HG02763 (cell line): ENCODE measurements around the gene CHCHD3.

Experiments
- ATAC-seq: cut with Tn5 transposase; IDR thresholded peaks from one replicate; pipeline ENCODE4 v1.9.1; 2021; ENCODE audit warnings: mild to moderate bottlenecking, moderate library complexity; ENCODE audit not compliant: unreplicated experiment

Gene CHCHD3

GRCh38 chr7:132756484-132756990, 325.4 kb downstream of the CHCHD3 start:
- ATAC-seq = no peak

GRCh38 chr7:132755538-132756483, 326.1 kb downstream of the CHCHD3 start:
- ATAC-seq = no peak

- no peak for ATAC-seq
Measured at GRCh38 chr7:132752431-132752830, 329.5 kb downstream of the CHCHD3 start.

- no peak for ATAC-seq
Measured at GRCh38 chr7:132751244-132751647, 330.6 kb downstream of the CHCHD3 start.

- no peak for ATAC-seq
Measured at GRCh38 chr7:132750530-132751217, 331.2 kb downstream of the CHCHD3 start.

- no peak for ATAC-seq
Measured at GRCh38 chr7:132750096-132750495, 331.8 kb downstream of the CHCHD3 start.

- no peak for ATAC-seq
Measured at GRCh38 chr7:132745510-132745909, 336.4 kb downstream of the CHCHD3 start.

GRCh38 chr7:132743974-132744373, 337.9 kb downstream of the CHCHD3 start:
- ATAC-seq = no peak

- no peak for ATAC-seq
Measured at GRCh38 chr7:132742189-132742612, 339.7 kb downstream of the CHCHD3 start.

- no peak for ATAC-seq
Measured at GRCh38 chr7:132740176-132740575, 341.7 kb downstream of the CHCHD3 start.

GRCh38 chr7:132739271-132739955, 342.5 kb downstream of the CHCHD3 start:
- no peak for ATAC-seq

GRCh38 chr7:132738254-132738653, 343.6 kb downstream of the CHCHD3 start:
- no peak for ATAC-seq

GRCh38 chr7:132735476-132735875, 346.4 kb downstream of the CHCHD3 start:
- no peak for ATAC-seq
